Right hindlimb (tissue), 1 donor: ENCODE measurements around the gene CYP3A5.
"Not testable (repeated sequence)": the region's sequence is repeated elsewhere in the genome, so short reads cannot be mapped to it uniquely, and the experiment has no call there.

Source experiments
- DNase-seq: peaks from one replicate; pipeline ENCODE4 v3.0.0-alpha.2; 2018

The CYP3A5 gene

GRCh38 chr7:99637414-99637813, 42.4 kb downstream of the CYP3A5 start:
- not testable (repeated sequence) for DNase-seq

GRCh38 chr7:99631295-99632109, 48.3 kb downstream of the CYP3A5 start:
- peak; percentile 30 for DNase-seq

GRCh38 chr7:99629643-99630042, 50.2 kb downstream of the CYP3A5 start:
- no peak for DNase-seq

- DNase-seq, result no peak
These were observed 51.0 kb downstream of the CYP3A5 start for GRCh38 chr7:99628471-99629465.

- DNase-seq, result no peak
These were observed 52.3 kb downstream of the CYP3A5 start for GRCh38 chr7:99627513-99627912.

GRCh38 chr7:99626661-99627060, 53.1 kb downstream of the CYP3A5 start:
- DNase-seq, result no peak

GRCh38 chr7:99625961-99626360, 53.8 kb downstream of the CYP3A5 start:
- DNase-seq, result no peak

- no peak for DNase-seq
These were observed 54.5 kb downstream of the CYP3A5 start for GRCh38 chr7:99625321-99625720.

- no peak for DNase-seq
These were observed 55.3 kb downstream of the CYP3A5 start for GRCh38 chr7:99624484-99624883.

GRCh38 chr7:99623702-99624447, 55.9 kb downstream of the CYP3A5 start:
- DNase-seq, result no peak

GRCh38 chr7:99623091-99623693, 56.6 kb downstream of the CYP3A5 start:
- DNase-seq, result no peak

GRCh38 chr7:99622596-99622995, 57.2 kb downstream of the CYP3A5 start:
- no peak for DNase-seq

GRCh38 chr7:99621271-99621670, 58.5 kb downstream of the CYP3A5 start:
- no peak for DNase-seq

- DNase-seq, result no peak
These were observed 60.1 kb downstream of the CYP3A5 start for GRCh38 chr7:99619571-99620130.

- no peak for DNase-seq
These were observed 61.1 kb downstream of the CYP3A5 start for GRCh38 chr7:99618726-99619125.

GRCh38 chr7:99617192-99617781, 62.5 kb downstream of the CYP3A5 start:
- DNase-seq, result no peak

- peak; percentile 93 for DNase-seq
These were observed 63.2 kb downstream of the CYP3A5 start, which contains the start of gene ZSCAN25 for GRCh38 chr7:99616359-99617191. Gene ZSCAN25 (plus strand): TSS chr7:99616946. CDS start chr7:99619607, 2,661 bp downstream.

GRCh38 chr7:99615989-99616358, 63.8 kb downstream of the CYP3A5 start:
- DNase-seq, result no peak

- no peak for DNase-seq
These were observed 65.3 kb downstream of the CYP3A5 start for GRCh38 chr7:99614495-99614894.

GRCh38 chr7:99607548-99607947, 72.2 kb downstream of the CYP3A5 start:
- DNase-seq, result no peak

- DNase-seq, result no peak
These were observed 73.3 kb downstream of the CYP3A5 start for GRCh38 chr7:99606531-99606930.
